Measurements from ENCODE around the gene TSPAN9.

TSPAN9 gene

GRCh38 chr12:3179731-3180130 is 102.6 kb downstream of the TSPAN9 start:
- Mint-ChIP-seq H3K4me3 (no peak overlapping the region), H3K4me1 (no peaks in the 10 kb centered on the region), H3K9me3 (no peaks in the 10 kb centered on the region), H3K27ac (no peak overlapping the region), H3K36me3 (no peaks in the 10 kb centered on the region), H3K27me3 (peaks cover 5% of the 10 kb centered on the region)

- Mint-ChIP-seq H3K36me3 (no peaks in the 10 kb centered on the region), H3K27ac (no peak overlapping the region), H3K27me3 (peaks cover 5% of the 10 kb centered on the region), H3K4me1 (no peaks in the 10 kb centered on the region), H3K4me3 (no peak overlapping the region), H3K9me3 (no peaks in the 10 kb centered on the region)
Measured at GRCh38 chr12:3182426-3182825, 105.2 kb downstream of the TSPAN9 start.

- Mint-ChIP-seq H3K36me3 (no peaks in the 10 kb centered on the region), H3K27me3 (no peaks in the 10 kb centered on the region), H3K9me3 (no peaks in the 10 kb centered on the region)
Measured at GRCh38 chr12:3184485-3184884, 107.3 kb downstream of the TSPAN9 start.

GRCh38 chr12:3185260-3185870 is 108.2 kb downstream of the TSPAN9 start:
- Mint-ChIP-seq H3K27me3 (no peaks in the 10 kb centered on the region), H3K4me3 (no peak overlapping the region), H3K4me1 (no peaks in the 10 kb centered on the region), H3K9me3 (no peaks in the 10 kb centered on the region), H3K27ac (no peak overlapping the region), H3K36me3 (no peaks in the 10 kb centered on the region)

More at GRCh38 chr12:3184485-3184884, 107.3 kb downstream of the TSPAN9 start:
- Mint-ChIP-seq H3K27ac (no peak overlapping the region), H3K4me1 (no peaks in the 10 kb centered on the region), H3K4me3 (no peak overlapping the region)

- no peak overlapping the region for H3K4me3 Mint-ChIP-seq
- H3K4me1 Mint-ChIP-seq: no peaks in the 10 kb centered on the region
- peaks cover 1% of the 10 kb centered on the region for H3K27me3 Mint-ChIP-seq
Measured at GRCh38 chr12:3186546-3187215, 109.5 kb downstream of the TSPAN9 start.

GRCh38 chr12:3187846-3188770 is 110.9 kb downstream of the TSPAN9 start:
- Mint-ChIP-seq H3K9me3 (no peaks in the 10 kb centered on the region), H3K27ac (no peak overlapping the region), H3K36me3 (no peaks in the 10 kb centered on the region), H3K4me1 (no peaks in the 10 kb centered on the region), H3K27me3 (peaks cover 1% of the 10 kb centered on the region), H3K4me3 (no peak overlapping the region)

More at GRCh38 chr12:3186546-3187215, 109.5 kb downstream of the TSPAN9 start:
- Mint-ChIP-seq H3K9me3 (no peaks in the 10 kb centered on the region), H3K27ac (no peak overlapping the region), H3K36me3 (no peaks in the 10 kb centered on the region)

- Mint-ChIP-seq H3K36me3 (no peaks in the 10 kb centered on the region), H3K27ac (no peak overlapping the region), H3K4me3 (no peak overlapping the region), H3K9me3 (no peaks in the 10 kb centered on the region), H3K27me3 (peaks cover 1% of the 10 kb centered on the region), H3K4me1 (no peaks in the 10 kb centered on the region)
Measured at GRCh38 chr12:3189282-3189681, 112.1 kb downstream of the TSPAN9 start.

GRCh38 chr12:3190101-3190500 is 112.9 kb downstream of the TSPAN9 start:
- Mint-ChIP-seq H3K27ac (no peak overlapping the region), H3K36me3 (no peaks in the 10 kb centered on the region), H3K9me3 (no peaks in the 10 kb centered on the region), H3K27me3 (peaks cover 1% of the 10 kb centered on the region), H3K4me1 (no peaks in the 10 kb centered on the region), H3K4me3 (no peak overlapping the region)

- H3K4me1 Mint-ChIP-seq: no peaks in the 10 kb centered on the region
- no peaks in the 10 kb centered on the region for H3K9me3 Mint-ChIP-seq
- H3K27ac Mint-ChIP-seq: peak overlapping the region; percentile 81
- peaks cover 5% of the 10 kb centered on the region for H3K27me3 Mint-ChIP-seq
- H3K4me3 Mint-ChIP-seq: no peak overlapping the region
- no peaks in the 10 kb centered on the region for H3K36me3 Mint-ChIP-seq
Measured at GRCh38 chr12:3191450-3191849, 114.3 kb downstream of the TSPAN9 start.

GRCh38 chr12:3192221-3192620 is 115.0 kb downstream of the TSPAN9 start:
- H3K4me1 Mint-ChIP-seq: no peaks in the 10 kb centered on the region
- H3K27ac Mint-ChIP-seq: no peak overlapping the region
- H3K36me3 Mint-ChIP-seq: no peaks in the 10 kb centered on the region
- H3K27me3 Mint-ChIP-seq: peaks cover 9% of the 10 kb centered on the region
- H3K4me3 Mint-ChIP-seq: no peak overlapping the region
- H3K9me3 Mint-ChIP-seq: no peaks in the 10 kb centered on the region

- Mint-ChIP-seq H3K4me3 (no peak overlapping the region), H3K4me1 (no peaks in the 10 kb centered on the region), H3K27ac (no peak overlapping the region), H3K36me3 (no peaks in the 10 kb centered on the region), H3K9me3 (no peaks in the 10 kb centered on the region), H3K27me3 (peaks cover 10% of the 10 kb centered on the region)
Measured at GRCh38 chr12:3193131-3193530, 116.0 kb downstream of the TSPAN9 start.

GRCh38 chr12:3193755-3194154 is 116.6 kb downstream of the TSPAN9 start:
- Mint-ChIP-seq H3K4me3 (no peak overlapping the region), H3K27me3 (peaks cover 10% of the 10 kb centered on the region), H3K36me3 (no peaks in the 10 kb centered on the region), H3K27ac (no peak overlapping the region), H3K4me1 (no peaks in the 10 kb centered on the region), H3K9me3 (no peaks in the 10 kb centered on the region)

GRCh38 chr12:3195337-3195736 is 118.2 kb downstream of the TSPAN9 start:
- no peak overlapping the region for H3K27ac Mint-ChIP-seq
- H3K4me1 Mint-ChIP-seq: peaks cover 3% of the 10 kb centered on the region
- H3K9me3 Mint-ChIP-seq: no peaks in the 10 kb centered on the region
- no peak overlapping the region for H3K4me3 Mint-ChIP-seq
- peaks cover 19% of the 10 kb centered on the region for H3K27me3 Mint-ChIP-seq
- no peaks in the 10 kb centered on the region for H3K36me3 Mint-ChIP-seq

GRCh38 chr12:3195859-3196483 is 118.8 kb downstream of the TSPAN9 start:
- Mint-ChIP-seq H3K9me3 (no peaks in the 10 kb centered on the region), H3K4me1 (peaks cover 3% of the 10 kb centered on the region), H3K36me3 (no peaks in the 10 kb centered on the region), H3K27ac (no peak overlapping the region), H3K27me3 (peaks cover 18% of the 10 kb centered on the region), H3K4me3 (no peak overlapping the region)

- H3K27me3 Mint-ChIP-seq: peaks cover 23% of the 10 kb centered on the region
- H3K4me3 Mint-ChIP-seq: no peak overlapping the region
- no peaks in the 10 kb centered on the region for H3K36me3 Mint-ChIP-seq
- H3K9me3 Mint-ChIP-seq: no peaks in the 10 kb centered on the region
- H3K4me1 Mint-ChIP-seq: peaks cover 8% of the 10 kb centered on the region
- no peak overlapping the region for H3K27ac Mint-ChIP-seq
Measured at GRCh38 chr12:3196488-3196887, 119.3 kb downstream of the TSPAN9 start.
